GM12873 (cell line): ENCODE data around the gene NUTF2.

Experiments
- TF ChIP-seq, protein P1 (sequence below): IDR thresholded peaks from 2 replicates; pipeline ENCODE4 v1.5.1; 2012; ENCODE audit warnings: low read depth, mild to moderate bottlenecking, moderate library complexity, low read length, control low read depth; ENCODE audit not compliant: insufficient read depth; ENCODE audit errors: missing control alignments

Gene NUTF2

DNA sequence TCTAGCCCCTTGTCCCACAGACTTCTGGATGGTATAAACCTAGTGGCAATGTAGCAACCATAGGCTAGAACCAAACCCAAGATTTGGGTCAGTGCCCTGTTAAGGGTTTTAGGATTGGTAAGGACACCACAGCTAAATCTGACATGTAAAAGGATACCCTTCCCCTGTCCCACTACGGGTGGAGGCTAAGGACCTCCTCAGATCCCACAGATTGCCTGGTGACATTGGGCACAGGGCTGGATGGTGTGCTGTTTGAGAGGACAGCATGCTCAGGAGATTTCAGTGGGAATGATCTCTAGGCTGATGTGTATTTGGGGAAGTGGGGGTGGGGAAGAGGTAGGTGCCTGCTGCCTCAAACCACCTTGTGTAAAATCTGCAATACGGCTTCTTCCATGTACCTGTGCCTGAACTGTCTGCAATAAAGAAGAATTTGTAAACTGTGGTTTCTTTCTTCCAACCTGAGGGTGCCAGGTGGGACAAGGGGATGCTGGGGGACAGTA lies 25.4 kb downstream of the NUTF2 start:
- TF ChIP-seq, protein P1, sequence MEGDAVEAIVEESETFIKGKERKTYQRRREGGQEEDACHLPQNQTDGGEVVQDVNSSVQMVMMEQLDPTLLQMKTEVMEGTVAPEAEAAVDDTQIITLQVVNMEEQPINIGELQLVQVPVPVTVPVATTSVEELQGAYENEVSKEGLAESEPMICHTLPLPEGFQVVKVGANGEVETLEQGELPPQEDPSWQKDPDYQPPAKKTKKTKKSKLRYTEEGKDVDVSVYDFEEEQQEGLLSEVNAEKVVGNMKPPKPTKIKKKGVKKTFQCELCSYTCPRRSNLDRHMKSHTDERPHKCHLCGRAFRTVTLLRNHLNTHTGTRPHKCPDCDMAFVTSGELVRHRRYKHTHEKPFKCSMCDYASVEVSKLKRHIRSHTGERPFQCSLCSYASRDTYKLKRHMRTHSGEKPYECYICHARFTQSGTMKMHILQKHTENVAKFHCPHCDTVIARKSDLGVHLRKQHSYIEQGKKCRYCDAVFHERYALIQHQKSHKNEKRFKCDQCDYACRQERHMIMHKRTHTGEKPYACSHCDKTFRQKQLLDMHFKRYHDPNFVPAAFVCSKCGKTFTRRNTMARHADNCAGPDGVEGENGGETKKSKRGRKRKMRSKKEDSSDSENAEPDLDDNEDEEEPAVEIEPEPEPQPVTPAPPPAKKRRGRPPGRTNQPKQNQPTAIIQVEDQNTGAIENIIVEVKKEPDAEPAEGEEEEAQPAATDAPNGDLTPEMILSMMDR, result no peak

DNA sequence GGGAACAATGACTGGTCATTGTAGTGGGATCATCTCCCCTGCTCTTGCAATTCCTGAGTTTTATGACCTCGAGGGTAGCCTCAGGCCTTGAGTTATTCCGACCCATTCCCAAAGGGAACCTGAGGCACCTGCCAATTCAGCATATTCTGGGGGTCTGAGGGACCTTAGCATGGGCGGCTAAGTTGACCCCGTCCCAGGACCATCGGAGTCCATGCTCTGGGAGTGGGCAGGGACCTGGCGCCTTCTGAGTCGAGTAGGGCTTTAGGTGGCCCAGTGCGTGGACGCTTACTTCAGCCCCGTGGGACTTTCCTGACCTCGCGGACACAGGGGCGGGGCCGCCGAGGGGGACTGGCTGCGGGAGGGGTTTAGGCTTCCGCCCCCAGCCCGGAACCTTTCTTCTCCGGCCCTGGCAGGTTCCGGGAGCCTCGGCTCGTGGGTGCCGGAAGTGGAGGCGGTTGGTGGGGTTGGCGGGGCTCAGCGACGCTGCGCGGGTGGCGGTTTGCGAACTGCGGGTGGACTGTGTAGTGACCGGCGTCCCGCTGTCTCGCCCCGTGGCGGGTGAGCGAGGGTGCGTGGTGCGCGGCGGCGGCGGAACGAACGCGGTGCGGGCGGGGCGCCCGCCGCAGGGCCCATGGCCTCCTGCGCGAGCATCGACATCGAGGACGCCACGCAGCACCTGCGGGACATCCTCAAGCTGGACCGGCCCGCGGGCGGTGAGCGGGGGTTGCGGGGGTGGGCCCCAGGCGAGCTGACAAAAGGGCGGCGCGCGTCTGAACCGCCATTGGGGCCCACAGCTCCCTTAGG lies 26.1 kb downstream of the NUTF2 start, which contains the start of gene EDC4:
TSS of gene EDC4 (plus strand) at position 422 of the 804 bp plus-strand sequence. CDS start at position 632, 210 bp downstream.
- TF ChIP-seq, protein P1, result no peak

DNA sequence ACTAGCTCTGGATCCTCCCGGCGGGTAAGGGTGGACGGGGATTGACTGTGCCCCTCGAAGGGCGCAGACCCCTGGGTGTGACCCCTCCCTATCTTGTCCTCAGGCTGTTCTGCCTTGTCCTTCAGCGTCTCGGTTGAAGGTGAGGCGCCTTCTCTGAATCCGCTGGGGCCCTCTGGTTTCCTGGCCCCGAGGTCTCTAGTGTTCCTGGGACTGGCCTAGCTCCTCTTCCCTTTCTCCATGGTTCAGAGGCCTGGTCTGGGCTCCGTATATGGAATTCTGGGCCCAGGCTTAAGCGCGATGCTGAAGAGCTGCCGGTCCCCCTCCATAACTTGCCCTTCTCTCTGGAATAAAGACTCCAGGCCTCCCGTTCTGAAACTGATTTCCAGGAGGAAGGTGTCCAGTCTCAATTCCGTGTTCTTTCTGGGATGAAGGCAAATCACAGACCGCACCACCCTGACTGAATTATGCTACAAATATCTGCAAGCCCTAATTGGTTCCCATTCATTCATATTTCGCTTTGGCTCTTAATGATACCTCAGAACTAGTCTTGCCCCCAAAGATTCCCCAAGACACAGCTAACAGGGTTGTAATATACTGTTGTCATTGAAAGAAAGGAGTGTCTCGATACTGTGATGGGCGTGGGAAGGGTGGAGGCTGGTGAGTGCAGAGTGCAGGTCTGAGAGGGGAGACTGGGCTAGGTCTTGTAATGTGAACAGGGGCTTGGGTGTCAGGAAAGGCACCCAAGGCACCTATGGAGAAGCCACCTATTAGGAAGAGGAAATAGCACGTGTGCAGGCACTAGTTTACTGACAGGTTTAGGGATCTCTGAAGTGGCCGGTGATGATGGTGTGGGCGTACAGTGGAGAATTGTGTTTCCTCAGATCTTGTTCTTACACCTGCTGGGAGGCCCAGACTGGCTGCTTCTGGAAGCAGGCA lies 27.0 kb downstream of the NUTF2 start:
- TF ChIP-seq, protein P1, result no peak

DNA sequence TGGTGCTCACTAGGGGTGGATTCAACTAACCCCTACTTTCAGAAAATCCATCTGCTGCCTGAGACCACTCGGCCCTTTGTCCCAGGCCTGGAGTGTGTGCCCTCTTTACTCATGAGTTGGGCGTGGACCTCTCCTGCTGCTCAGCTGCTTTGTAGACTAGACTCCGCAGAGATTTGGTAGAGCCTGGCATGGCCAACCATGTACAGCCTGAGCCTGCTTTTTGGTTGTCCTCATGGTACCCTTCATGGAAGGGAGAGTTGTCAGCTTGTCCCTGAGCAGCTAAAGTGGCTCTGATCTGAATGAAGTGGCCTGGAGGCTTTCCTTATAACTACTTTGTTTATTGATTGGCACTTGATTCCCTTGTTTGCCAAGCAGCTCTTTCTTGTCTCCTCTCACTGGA lies 27.6 kb downstream of the NUTF2 start:
- TF ChIP-seq, protein P1, result no peak

DNA sequence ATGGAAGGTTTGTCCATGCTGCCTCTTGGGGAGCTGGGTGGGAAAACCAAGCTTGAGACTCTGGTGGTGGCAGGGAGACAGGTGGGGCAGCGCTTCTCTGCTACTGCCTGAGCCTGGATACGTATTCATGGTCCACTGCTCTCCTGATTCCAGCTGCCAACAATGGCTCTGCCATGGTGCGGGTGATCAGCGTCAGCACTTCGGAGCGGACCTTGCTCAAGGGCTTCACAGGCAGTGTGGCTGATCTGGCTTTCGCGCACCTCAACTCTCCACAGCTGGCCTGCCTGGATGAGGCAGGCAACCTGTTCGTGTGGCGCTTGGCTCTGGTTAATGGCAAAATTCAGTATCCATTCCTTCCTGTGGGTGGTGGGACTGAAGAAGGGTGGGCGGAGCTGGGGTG lies 30.3 kb downstream of the NUTF2 start:
- TF ChIP-seq, protein P1, result no peak

DNA sequence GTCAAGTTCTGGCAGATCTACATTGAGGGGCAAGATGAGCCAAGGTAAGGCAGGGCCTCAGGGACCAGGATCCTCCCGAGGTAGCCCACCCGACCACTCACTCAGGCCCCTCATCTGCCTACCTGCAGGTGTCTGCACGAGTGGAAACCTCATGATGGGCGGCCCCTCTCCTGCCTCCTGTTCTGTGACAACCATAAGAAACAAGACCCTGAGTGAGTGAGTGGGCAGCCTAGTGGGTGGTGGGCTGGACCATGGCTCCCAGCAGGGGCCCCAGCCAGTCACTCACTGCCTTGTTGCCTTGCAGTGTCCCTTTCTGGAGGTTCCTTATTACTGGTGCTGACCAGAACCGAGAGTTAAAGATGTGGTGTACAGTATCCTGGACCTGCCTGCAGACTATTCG lies 31.5 kb downstream of the NUTF2 start:
- TF ChIP-seq, protein P1, result no peak

DNA sequence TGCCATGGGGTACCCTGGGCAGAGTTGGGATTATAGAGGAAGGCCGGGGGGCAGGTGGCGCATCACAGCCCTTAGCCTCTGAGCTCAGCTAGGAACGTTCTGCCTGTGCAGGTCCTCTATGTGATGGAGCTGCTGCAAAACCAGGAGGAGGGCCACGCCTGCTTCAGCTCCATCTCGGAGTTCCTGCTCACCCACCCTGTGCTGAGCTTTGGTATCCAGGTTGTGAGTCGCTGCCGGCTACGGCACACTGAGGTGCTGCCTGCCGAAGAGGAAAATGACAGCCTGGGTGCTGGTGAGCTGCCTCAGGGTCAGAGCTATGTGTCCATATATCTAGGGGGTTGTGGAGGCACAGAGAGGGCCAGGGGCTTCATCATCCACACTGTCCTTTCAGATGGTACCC lies 32.1 kb downstream of the NUTF2 start:
- TF ChIP-seq, protein P1, result no peak
